Measurements from ENCODE around the gene ADAM23.

ADAM23 gene

GRCh38 chr2:206430452-206430851 lies 12.9 kb upstream of the ADAM23 start:
- Histone ChIP-seq H4K20me1 (ENCODE audit: control insufficient read depth, insufficient read depth, low read depth, low read length) (no peaks in the 10 kb centered on the region), H3K4me2 (ENCODE audit: low read length) (no peak overlapping the region), H3K27me3 (ENCODE audit: control insufficient read depth, low read length) (no peaks in the 10 kb centered on the region; the same call in 1 of the 2 replicates), H3K79me2 (ENCODE audit: control insufficient read depth, low read length) (no peaks in the 10 kb centered on the region), H3K4me1 (ENCODE audit: control insufficient read depth, low read length) (no peaks in the 10 kb centered on the region), H3K4me3 (ENCODE audit: low read length) (no peak overlapping the region), H3F3A (ENCODE audit: control insufficient read depth, insufficient read depth) (no peaks in the 10 kb centered on the region), H3K9me2 (replicated peaks; ENCODE audit: control insufficient read depth, low read length) (no peaks in the 10 kb centered on the region), H3K36me3 (ENCODE audit: control insufficient read depth, low read length) (no peaks in the 10 kb centered on the region), H3K27ac (ENCODE audit: low read depth, low read length) (no peak overlapping the region), H3K9me3 (ENCODE audit: control insufficient read depth, insufficient read depth, low read length) (no peaks in the 10 kb centered on the region)
- TF ChIP-seq CTCF (IDR thresholded peaks at IDR 0.05; ENCODE audit: low read depth, low read length, poor library complexity, severe bottlenecking), result no peak

GRCh38 chr2:206431439-206431838 lies 11.9 kb upstream of the ADAM23 start:
- Histone ChIP-seq H3K36me3 (ENCODE audit: control insufficient read depth, low read length) (no peaks in the 10 kb centered on the region), H3K4me1 (ENCODE audit: control insufficient read depth, low read length) (no peaks in the 10 kb centered on the region), H3K9me3 (ENCODE audit: control insufficient read depth, insufficient read depth, low read length) (no peaks in the 10 kb centered on the region), H3F3A (ENCODE audit: control insufficient read depth, insufficient read depth) (no peaks in the 10 kb centered on the region), H3K27ac (ENCODE audit: low read depth, low read length) (no peak overlapping the region), H4K20me1 (ENCODE audit: control insufficient read depth, insufficient read depth, low read depth, low read length) (no peaks in the 10 kb centered on the region), H3K4me2 (ENCODE audit: low read length) (no peak overlapping the region), H3K9me2 (replicated peaks; ENCODE audit: control insufficient read depth, low read length) (no peaks in the 10 kb centered on the region), H3K27me3 (ENCODE audit: control insufficient read depth, low read length) (no peaks in the 10 kb centered on the region; the same call in 1 of the 2 replicates), H3K79me2 (ENCODE audit: control insufficient read depth, low read length) (no peaks in the 10 kb centered on the region), H3K4me3 (ENCODE audit: low read length) (no peak overlapping the region)
- TF ChIP-seq CTCF (IDR thresholded peaks at IDR 0.05; ENCODE audit: low read depth, low read length, poor library complexity, severe bottlenecking) (no peak), EZH2phosphoT487 (IDR thresholded peaks at IDR 0.05; ENCODE audit: borderline replicate concordance, low read length) (no peak)

- H3K9me3 ChIP-seq (ENCODE audit: control insufficient read depth, insufficient read depth, low read length), result no peaks in the 10 kb centered on the region
- TF ChIP-seq CTCF (IDR thresholded peaks at IDR 0.05; ENCODE audit: low read depth, low read length, poor library complexity, severe bottlenecking) (no peak), EZH2phosphoT487 (IDR thresholded peaks at IDR 0.05; ENCODE audit: borderline replicate concordance, low read length) (no peak)
Observed at GRCh38 chr2:206432193-206433082, 10.9 kb upstream of the ADAM23 start.

More at GRCh38 chr2:206432193-206433082, 10.9 kb upstream of the ADAM23 start:
- H3K27me3 ChIP-seq (ENCODE audit: control insufficient read depth, low read length), result no peaks in the 10 kb centered on the region; the same call in 1 of the 2 replicates
- H3K4me1 ChIP-seq (ENCODE audit: control insufficient read depth, low read length), result no peaks in the 10 kb centered on the region
- no peak overlapping the region for H3K4me3 ChIP-seq (ENCODE audit: low read length)
- H3K36me3 ChIP-seq (ENCODE audit: control insufficient read depth, low read length), result no peaks in the 10 kb centered on the region
- no peaks in the 10 kb centered on the region for H3F3A ChIP-seq (ENCODE audit: control insufficient read depth, insufficient read depth)
- H3K79me2 ChIP-seq (ENCODE audit: control insufficient read depth, low read length), result no peaks in the 10 kb centered on the region
- H3K9me2 ChIP-seq (replicated peaks; ENCODE audit: control insufficient read depth, low read length), result no peaks in the 10 kb centered on the region
- no peaks in the 10 kb centered on the region for H4K20me1 ChIP-seq (ENCODE audit: control insufficient read depth, insufficient read depth, low read depth, low read length)
- H3K4me2 ChIP-seq (ENCODE audit: low read length), result no peak overlapping the region
- no peak overlapping the region for H3K27ac ChIP-seq (ENCODE audit: low read depth, low read length)
